HG03039 (cell line): ENCODE results near the gene EVI2B.
"Not testable (repeated sequence)": the region's sequence is repeated elsewhere in the genome, so short reads cannot be mapped to it uniquely, and the experiment has no call there.

Experiments
- ATAC-seq: cut with Tn5 transposase; IDR thresholded peaks from one replicate; pipeline ENCODE4 v1.9.1; 2021; ENCODE audit warnings: mild to moderate bottlenecking, moderate library complexity; ENCODE audit not compliant: unreplicated experiment

Gene EVI2B

GRCh38 chr17:31311526-31311925 is 2.3 kb downstream of the EVI2B start:
- ATAC-seq: no peak

- no peak for ATAC-seq
These were observed 3.0 kb downstream of the EVI2B start for GRCh38 chr17:31310886-31311285.

GRCh38 chr17:31310260-31310659 is 3.6 kb downstream of the EVI2B start:
- ATAC-seq: no peak

GRCh38 chr17:31309556-31309955 is 4.3 kb downstream of the EVI2B start:
- ATAC-seq: no peak

- ATAC-seq: no peak
These were observed 5.2 kb downstream of the EVI2B start for GRCh38 chr17:31308372-31309334.

GRCh38 chr17:31307640-31308039 is 6.2 kb downstream of the EVI2B start:
- ATAC-seq: no peak

- ATAC-seq: no peak
These were observed 14.2 kb downstream of the EVI2B start for GRCh38 chr17:31299624-31300023.

- no peak for ATAC-seq
These were observed 16.8 kb downstream of the EVI2B start, which contains the start of gene OMG for GRCh38 chr17:31297090-31297489. Gene OMG, minus strand, starts transcription at chr17:31297239. Its CDS starts 908 bp downstream, at chr17:31296331.

- no peak for ATAC-seq
These were observed 17.7 kb downstream of the EVI2B start for GRCh38 chr17:31296142-31296541.

GRCh38 chr17:31295489-31295871 is 18.4 kb downstream of the EVI2B start:
- no peak for ATAC-seq

GRCh38 chr17:31294820-31295488 is 18.9 kb downstream of the EVI2B start:
- ATAC-seq: no peak

- no peak for ATAC-seq
These were observed 19.6 kb downstream of the EVI2B start for GRCh38 chr17:31294231-31294630.

GRCh38 chr17:31293581-31293980 is 20.3 kb downstream of the EVI2B start:
- ATAC-seq: no peak

- ATAC-seq: no peak
These were observed 22.0 kb downstream of the EVI2B start for GRCh38 chr17:31291820-31292219.

GRCh38 chr17:31289790-31290189 is 24.1 kb downstream of the EVI2B start:
- ATAC-seq: no peak

- not testable (repeated sequence) for ATAC-seq
These were observed 25.9 kb downstream of the EVI2B start for GRCh38 chr17:31287932-31288331.

- no peak for ATAC-seq
These were observed 27.3 kb downstream of the EVI2B start for GRCh38 chr17:31286587-31286986.

- no peak for ATAC-seq
These were observed 30.0 kb downstream of the EVI2B start for GRCh38 chr17:31283841-31284240.

- ATAC-seq: no peak
These were observed 32.8 kb downstream of the EVI2B start for GRCh38 chr17:31281061-31281460.

GRCh38 chr17:31279401-31279800 is 34.5 kb downstream of the EVI2B start:
- ATAC-seq: no peak

- ATAC-seq: no peak
These were observed 38.7 kb downstream of the EVI2B start for GRCh38 chr17:31275116-31275515.

- ATAC-seq: no peak
These were observed 39.6 kb downstream of the EVI2B start for GRCh38 chr17:31274252-31274651.
